ENCODE measurements around the gene COX5B. TPM values are rescaled to one million over a fixed set of nuclear protein-coding genes. Genes with fewer than 3 reads are reported as not detected.

The COX5B gene
- total RNA-seq, 6 donors from 2014 or later: 97.4 to 237 (median 177) TPM

DNA sequence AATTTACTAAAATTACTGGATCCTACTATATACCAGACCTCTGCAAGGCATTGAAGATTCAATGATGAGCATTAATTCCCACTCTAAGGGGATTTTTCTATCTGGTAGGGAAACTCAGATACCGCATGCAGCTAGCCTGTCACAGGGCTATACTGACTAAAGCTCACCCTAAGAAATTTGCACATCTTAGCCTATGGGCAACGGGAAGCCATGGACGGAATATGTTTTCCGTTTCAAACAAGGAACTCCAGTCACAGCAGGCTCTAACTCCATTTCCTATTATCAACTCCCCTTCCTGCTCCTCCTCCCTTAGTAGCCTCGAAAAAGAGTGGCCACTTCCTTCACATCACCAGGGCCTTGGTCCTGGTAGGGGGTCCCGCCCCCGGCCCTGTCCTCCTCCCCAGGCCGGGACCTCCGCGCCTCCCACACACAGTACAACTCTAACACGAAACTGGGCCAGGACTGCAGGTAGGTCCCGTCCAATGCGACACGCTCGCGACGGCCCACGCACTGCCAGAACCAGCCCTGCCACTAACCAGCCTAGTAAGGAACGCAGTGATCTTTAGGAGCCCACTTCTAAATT is 659 bp upstream of the COX5B start:
- 8 to 10% methylated on average over 12 to 19 of the region's 19 CpGs for WGBS, 2 donors
- no peak for TF ChIP-seq POLR2A (IDR thresholded peaks at IDR 0.05)
- no peak for TF ChIP-seq CTCF (IDR thresholded peaks at IDR 0.05)
- no peak for TF ChIP-seq EP300 (IDR thresholded peaks at IDR 0.05)
- no peak for TF ChIP-seq POLR2AphosphoS5 (IDR thresholded peaks at IDR 0.05)
- peaks cover 4 to 17% (median 14%) of the 10 kb centered on the region in 4 donors for H3K4me1 ChIP-seq
- H3K9me3 ChIP-seq: no peaks in the 10 kb centered on the region
- H3K4me3 ChIP-seq: peak overlapping the region; percentile 39 to 97 (median 66)
- ATAC-seq (ENCODE audit: low FRiP score in 2 of 2): peak; percentile 72 to 79
- DNase-seq: peak; percentile 42 to 90
- no peaks in the 10 kb centered on the region for H3K27me3 ChIP-seq
- peaks cover 9 to 28% (median 20%) of the 10 kb centered on the region in 4 donors for H3K36me3 ChIP-seq
- H3K27ac ChIP-seq: peak overlapping the region; percentile 91 to 97 (median 94)

DNA sequence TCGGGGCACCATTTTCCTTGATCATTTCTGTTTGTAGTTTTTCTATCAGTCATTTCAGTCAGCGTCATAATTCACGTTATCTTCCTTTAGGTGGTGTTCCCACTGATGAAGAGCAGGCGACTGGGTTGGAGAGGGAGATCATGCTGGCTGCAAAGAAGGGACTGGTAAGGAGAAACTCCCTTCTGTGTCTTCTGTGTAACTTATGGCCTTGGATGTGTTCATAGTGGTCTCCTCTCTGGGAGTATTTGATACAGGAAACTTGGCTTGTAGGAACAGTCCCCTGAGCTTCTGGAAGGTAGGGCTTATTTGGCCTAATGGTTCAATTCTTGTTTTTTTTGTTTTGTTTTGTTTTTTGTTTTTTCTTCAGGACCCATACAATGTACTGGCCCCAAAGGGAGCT is 1.1 kb downstream of the COX5B start:
- H3K4me1 ChIP-seq: peaks cover 4 to 17% (median 14%) of the 10 kb centered on the region in 4 donors
- ATAC-seq (ENCODE audit: low FRiP score in 2 of 2): no peak
- peak overlapping the region in 3 of 4 donors; percentile 93 to 97 (median 94) for H3K27ac ChIP-seq
- peak overlapping the region; percentile 63 to 97 (median 72) for H3K4me3 ChIP-seq
- H3K27me3 ChIP-seq: no peaks in the 10 kb centered on the region
- WGBS, 2 donors: 84 to 92% methylated on average over 4 of the region's 4 CpGs
- no peak for TF ChIP-seq POLR2A (IDR thresholded peaks at IDR 0.05)
- no peak for TF ChIP-seq CTCF (IDR thresholded peaks at IDR 0.05)
- TF ChIP-seq EP300 (IDR thresholded peaks at IDR 0.05): no peak
- TF ChIP-seq POLR2AphosphoS5 (IDR thresholded peaks at IDR 0.05): no peak
- H3K36me3 ChIP-seq: peaks cover 9 to 37% (median 20%) of the 10 kb centered on the region in 4 donors
- H3K9me3 ChIP-seq: no peaks in the 10 kb centered on the region
- DNase-seq: no peak

- H3K36me3 ChIP-seq: peaks cover 9 to 63% (median 25%) of the 10 kb centered on the region in 4 donors
- DNase-seq (no peak), ATAC-seq (ENCODE audit: low FRiP score in 2 of 2) (no peak)
- H3K4me3 ChIP-seq: no peak overlapping the region
- H3K9me3 ChIP-seq: no peaks in the 10 kb centered on the region
- TF ChIP-seq POLR2AphosphoS5 (IDR thresholded peaks at IDR 0.05) (no peak), CTCF (IDR thresholded peaks at IDR 0.05) (no peak), POLR2A (IDR thresholded peaks at IDR 0.05) (no peak), EP300 (IDR thresholded peaks at IDR 0.05) (no peak)
- WGBS, 2 donors: 87% methylated on average over 4 of the region's 4 CpGs
- H3K27me3 ChIP-seq: no peaks in the 10 kb centered on the region
- no peak overlapping the region for H3K27ac ChIP-seq
- peaks cover 4 to 10% (median 9%) of the 10 kb centered on the region in 4 donors for H3K4me1 ChIP-seq
Measured at GRCh38 chr2:97651114-97651513, 5.3 kb downstream of the COX5B start.

GRCh38 chr2:97653473-97653872 is 7.6 kb downstream of the COX5B start:
- H3K36me3 ChIP-seq: peaks cover 4 to 73% (median 37%) of the 10 kb centered on the region in 4 donors
- no peaks in the 10 kb centered on the region for H3K27me3 ChIP-seq
- no peak overlapping the region for H3K27ac ChIP-seq
- DNase-seq (no peak), ATAC-seq (ENCODE audit: low FRiP score in 2 of 2) (no peak)
- TF ChIP-seq EP300 (IDR thresholded peaks at IDR 0.05): no peak
- no peak for TF ChIP-seq CTCF (IDR thresholded peaks at IDR 0.05)
- TF ChIP-seq POLR2A (IDR thresholded peaks at IDR 0.05): no peak
- no peak for TF ChIP-seq POLR2AphosphoS5 (IDR thresholded peaks at IDR 0.05)
- 92 to 95% methylated on average over 2 of the region's 2 CpGs for WGBS, 2 donors
- H3K9me3 ChIP-seq: no peaks in the 10 kb centered on the region
- no peaks in the 10 kb centered on the region for H3K4me1 ChIP-seq
- H3K4me3 ChIP-seq: no peak overlapping the region

DNA sequence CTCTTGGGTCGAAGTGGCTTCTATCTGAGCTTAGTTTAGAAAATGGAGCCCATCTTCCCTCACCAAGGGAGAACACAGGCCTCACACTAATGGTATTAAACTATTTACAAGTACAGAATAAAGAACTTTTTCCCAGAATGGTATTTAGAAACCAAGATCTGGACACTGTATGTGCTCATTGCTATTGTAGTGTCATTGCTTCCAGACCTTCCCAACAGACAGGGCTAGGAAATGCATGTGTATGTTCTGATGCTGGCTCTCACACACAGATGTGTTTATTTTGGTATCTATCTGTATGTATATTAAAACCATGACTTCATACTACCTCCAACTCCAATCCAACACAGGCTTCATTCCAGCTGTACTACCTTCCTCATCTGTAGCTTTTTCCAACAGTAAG is 8.0 kb downstream of the COX5B start:
- Histone ChIP-seq H3K36me3 (peaks cover 8 to 73% (median 39%) of the 10 kb centered on the region in 4 donors), H3K4me3 (no peak overlapping the region), H3K27ac (no peak overlapping the region), H3K4me1 (no peaks in the 10 kb centered on the region), H3K9me3 (no peaks in the 10 kb centered on the region), H3K27me3 (no peaks in the 10 kb centered on the region)
- TF ChIP-seq POLR2A (IDR thresholded peaks at IDR 0.05) (no peak), POLR2AphosphoS5 (IDR thresholded peaks at IDR 0.05) (no peak), CTCF (IDR thresholded peaks at IDR 0.05) (no peak), EP300 (IDR thresholded peaks at IDR 0.05) (no peak)
- 95 to 100% methylated on average over 1 of the region's 1 CpG for WGBS, 2 donors
- DNase-seq: no peak
- ATAC-seq (ENCODE audit: low FRiP score in 2 of 2): no peak
